Endodermal cell (in vitro differentiated cells): ENCODE measurements around the gene SCN2B. TPM values are rescaled to one million over a fixed set of nuclear protein-coding genes. Genes with fewer than 3 reads are reported as not detected.

ENCODE experiments used
- DNase-seq: peaks from one replicate; pipeline ENCODE4 v3.0.0-alpha.2; 2017
- H3K27ac ChIP-seq: 2 replicates; pipeline ENCODE4 v1.5.1; 2013; ENCODE audit warnings: mild to moderate bottlenecking, low read depth, low read length, moderate library complexity
- H3K27me3 ChIP-seq: 2 replicates; pipeline ENCODE4 v1.6.1; 2013; ENCODE audit warnings: mild to moderate bottlenecking, low read length, moderate library complexity; ENCODE audit not compliant: insufficient read depth, control insufficient read depth, poor library complexity, severe bottlenecking
- H3K36me3 ChIP-seq: 2 replicates; pipeline ENCODE4 v1.7.0; 2013; ENCODE audit warnings: mild to moderate bottlenecking, low read length, moderate library complexity; ENCODE audit not compliant: control insufficient read depth, insufficient read depth
- H3K4me1 ChIP-seq: one replicate; pipeline ENCODE4 v1.7.0; 2013; ENCODE audit warnings: low read length; ENCODE audit not compliant: control insufficient read depth, insufficient read depth
- H3K4me3 ChIP-seq: 2 replicates; pipeline ENCODE4 v1.5.1; 2013; ENCODE audit warnings: mild to moderate bottlenecking, low read length, moderate library complexity
- H3K9ac ChIP-seq: 2 replicates; pipeline ENCODE4 v1.6.1; 2013; ENCODE audit warnings: mild to moderate bottlenecking, low read length, moderate library complexity; ENCODE audit not compliant: poor library complexity, severe bottlenecking; ENCODE audit errors: extremely low read depth
- H3K9me3 ChIP-seq: 2 replicates; pipeline ENCODE4 v1.6.1; 2013; ENCODE audit warnings: mild to moderate bottlenecking, low read length, moderate library complexity; ENCODE audit not compliant: control insufficient read depth
- H3K27ac Mint-ChIP-seq: 2 replicates; pipeline ENCODE4 v1.8.0; 2020; ENCODE audit warnings: mixed read lengths
- H3K27me3 Mint-ChIP-seq: 2 replicates; pipeline ENCODE4 v1.8.0; 2021; ENCODE audit warnings: mild to moderate bottlenecking, mixed read lengths; ENCODE audit not compliant: insufficient read depth
- H3K36me3 Mint-ChIP-seq: 2 replicates; pipeline ENCODE4 v1.8.0; 2020; ENCODE audit warnings: low read depth, mixed read lengths
- H3K4me1 Mint-ChIP-seq: 2 replicates; pipeline ENCODE4 v1.8.0; 2020; ENCODE audit warnings: mixed read lengths
- H3K4me3 Mint-ChIP-seq: 2 replicates; pipeline ENCODE4 v1.8.0; 2020; ENCODE audit warnings: mild to moderate bottlenecking, moderate library complexity, mixed read lengths
- H3K9me3 Mint-ChIP-seq: 2 replicates; pipeline ENCODE4 v1.8.0; 2020; ENCODE audit warnings: mild to moderate bottlenecking, mixed read lengths
- WGBS, 2 experiments: methylation state at CpG; one replicate each; pipeline versions ENCODE4 v1.1.5 to v1.1.7; 2013; ENCODE audit warnings: missing lambda C conversion rate in 2 of 2, mixed read lengths in 1 of 2; ENCODE audit not compliant: insufficient coverage in 1 of 2, insufficient read length in 1 of 2; 5-methylcytosine and 5-hydroxymethylcytosine counted together
- total RNA-seq, 2 donors: library from RNA; stranded (reverse); fragmentation: NEBNext Ultra II Directional in 1 of 2; extraction: Animal tissue kit (Norgen Biotek cat#: 25700) in 1 of 2; gene quantifications; 2 replicates in 1 of 2; 3 replicates in 1 of 2; pipeline ENCODE4 v1.2.1, GENCODE V29; 2021
- TF ChIP-seq, protein P1 (sequence below): fragments of 200-600 bp; sonication (generic); conservative IDR thresholded peaks from 2 replicates; pipeline ENCODE4 v1.5.0; 2021; ENCODE audit warnings: antibody characterized with exemption, mild to moderate bottlenecking

SCN2B gene
- total RNA-seq, 2 donors from 2014 or later, result 0.11 to 0.20 TPM

DNA sequence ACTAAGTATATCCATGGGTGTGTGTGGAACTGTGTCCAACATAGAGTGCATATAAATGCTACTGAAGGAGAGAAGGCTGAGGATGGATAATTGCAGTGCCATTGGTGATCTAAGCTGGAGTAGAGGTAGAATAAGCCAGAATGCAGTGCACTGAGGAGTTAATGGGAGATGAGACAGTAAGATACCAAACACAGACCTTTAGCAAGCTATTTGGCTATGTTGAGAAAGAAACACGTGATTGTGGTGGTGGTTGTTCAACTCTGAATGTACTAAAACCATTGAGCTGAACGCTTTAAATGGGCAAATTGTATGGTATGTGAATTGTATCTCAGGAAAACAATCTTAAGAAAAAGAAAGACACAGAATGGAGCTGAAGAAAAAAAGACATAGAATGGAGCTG, 25.5 kb upstream of the SCN2B start:
- Mint-ChIP-seq H3K4me1 (peaks cover 22% of the 10 kb centered on the region), H3K9me3 (no peaks in the 10 kb centered on the region), H3K27me3 (peaks cover 15% of the 10 kb centered on the region), H3K4me3 (no peak overlapping the region), H3K36me3 (no peaks in the 10 kb centered on the region), H3K27ac (no peak overlapping the region)
- H3K27me3 ChIP-seq, result peaks cover 36% of the 10 kb centered on the region
- peaks cover 14% of the 10 kb centered on the region for H3K4me1 ChIP-seq
- TF ChIP-seq, protein P1, sequence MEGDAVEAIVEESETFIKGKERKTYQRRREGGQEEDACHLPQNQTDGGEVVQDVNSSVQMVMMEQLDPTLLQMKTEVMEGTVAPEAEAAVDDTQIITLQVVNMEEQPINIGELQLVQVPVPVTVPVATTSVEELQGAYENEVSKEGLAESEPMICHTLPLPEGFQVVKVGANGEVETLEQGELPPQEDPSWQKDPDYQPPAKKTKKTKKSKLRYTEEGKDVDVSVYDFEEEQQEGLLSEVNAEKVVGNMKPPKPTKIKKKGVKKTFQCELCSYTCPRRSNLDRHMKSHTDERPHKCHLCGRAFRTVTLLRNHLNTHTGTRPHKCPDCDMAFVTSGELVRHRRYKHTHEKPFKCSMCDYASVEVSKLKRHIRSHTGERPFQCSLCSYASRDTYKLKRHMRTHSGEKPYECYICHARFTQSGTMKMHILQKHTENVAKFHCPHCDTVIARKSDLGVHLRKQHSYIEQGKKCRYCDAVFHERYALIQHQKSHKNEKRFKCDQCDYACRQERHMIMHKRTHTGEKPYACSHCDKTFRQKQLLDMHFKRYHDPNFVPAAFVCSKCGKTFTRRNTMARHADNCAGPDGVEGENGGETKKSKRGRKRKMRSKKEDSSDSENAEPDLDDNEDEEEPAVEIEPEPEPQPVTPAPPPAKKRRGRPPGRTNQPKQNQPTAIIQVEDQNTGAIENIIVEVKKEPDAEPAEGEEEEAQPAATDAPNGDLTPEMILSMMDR, result no peak
- H3K9me3 ChIP-seq, result no peaks in the 10 kb centered on the region
- H3K4me3 ChIP-seq, result no peak overlapping the region
- 85 to 100% methylated on average over 2 of the region's 2 CpGs for WGBS, 2 experiments
- H3K36me3 ChIP-seq, result no peaks in the 10 kb centered on the region
- DNase-seq, result no peak
- H3K27ac ChIP-seq, result no peak overlapping the region
- H3K9ac ChIP-seq, result no peak overlapping the region

- Histone ChIP-seq H3K9ac (no peak overlapping the region), H3K4me3 (no peak overlapping the region), H3K4me1 (peaks cover 14% of the 10 kb centered on the region), H3K27me3 (peaks cover 36% of the 10 kb centered on the region), H3K9me3 (no peaks in the 10 kb centered on the region), H3K36me3 (no peaks in the 10 kb centered on the region), H3K27ac (no peak overlapping the region)
- H3K4me3 Mint-ChIP-seq, result no peak overlapping the region
- H3K27me3 Mint-ChIP-seq, result peaks cover 10% of the 10 kb centered on the region
- no peak overlapping the region for H3K27ac Mint-ChIP-seq
- TF ChIP-seq, protein P1, result no peak
- DNase-seq, result no peak
- peaks cover 24% of the 10 kb centered on the region for H3K4me1 Mint-ChIP-seq
- no peaks in the 10 kb centered on the region for H3K9me3 Mint-ChIP-seq
- H3K36me3 Mint-ChIP-seq, result no peaks in the 10 kb centered on the region
- 92 to 95% methylated on average over 6 to 9 of the region's 9 CpGs for WGBS, 2 experiments
Measured at GRCh38 chr11:118200901-118201680, 24.7 kb upstream of the SCN2B start.

DNA sequence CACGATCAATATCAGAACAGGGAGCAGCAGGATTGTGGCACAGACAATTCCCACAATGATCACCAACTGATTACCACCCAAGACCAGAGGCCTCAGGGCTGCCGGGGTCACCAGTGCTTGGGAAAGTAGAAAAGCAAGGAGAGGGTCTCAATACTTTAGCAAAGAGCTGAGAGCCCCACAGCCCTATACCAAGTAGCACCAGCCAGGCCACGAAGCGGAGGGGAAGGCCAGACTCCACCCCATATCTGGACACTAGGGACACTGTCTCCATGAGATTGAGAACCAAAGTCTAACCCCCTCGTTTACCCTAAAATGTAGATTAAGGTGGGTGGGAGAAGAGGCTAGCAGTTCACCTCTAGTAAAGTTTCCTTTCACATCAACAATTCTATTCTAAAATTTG, 24.1 kb upstream of the SCN2B start:
- no peaks in the 10 kb centered on the region for H3K36me3 ChIP-seq
- peaks cover 26% of the 10 kb centered on the region for H3K4me1 Mint-ChIP-seq
- H3K27me3 ChIP-seq, result peaks cover 32% of the 10 kb centered on the region
- TF ChIP-seq, protein P1, result no peak
- no peaks in the 10 kb centered on the region for H3K9me3 ChIP-seq
- no peak overlapping the region for H3K4me3 Mint-ChIP-seq
- 91% methylated on average over 4 of the region's 5 CpGs; no CpG with 5 or more reads in 1 of the 2 experiments for WGBS, 2 experiments
- H3K36me3 Mint-ChIP-seq, result no peaks in the 10 kb centered on the region
- no peak overlapping the region for H3K27ac Mint-ChIP-seq
- no peak overlapping the region for H3K9ac ChIP-seq
- peaks cover 14% of the 10 kb centered on the region for H3K4me1 ChIP-seq
- H3K4me3 ChIP-seq, result no peak overlapping the region
- H3K27ac ChIP-seq, result no peak overlapping the region
- no peak for DNase-seq
- H3K27me3 Mint-ChIP-seq, result peaks cover 4% of the 10 kb centered on the region
- H3K9me3 Mint-ChIP-seq, result no peaks in the 10 kb centered on the region
